HL-60 (cell line): ENCODE measurements around the gene MLLT6. TPM values are rescaled to one million over a fixed set of nuclear protein-coding genes. Genes with fewer than 3 reads are reported as not detected.

Experiments
- microRNA-seq: library from miRNA; unstranded; fragments of <30 nt; microRNA quantifications from one replicate; pipeline ENCODE4, GENCODE V29; 2018

The MLLT6 gene

Small RNA genes within 50 kb of the gene (microRNA-seq; reads per million reads assigned to microRNA genes)
- gene MIR4726, result not detected
- gene MIR4734, result not detected
